GM12878 (cell line): ENCODE measurements around the gene UBE3D. TPM values are rescaled to one million over a fixed set of nuclear protein-coding genes. Genes with fewer than 3 reads are reported as not detected.

ENCODE experiments used
- ATAC-seq: fragments of 200-7000 bp; cut with Tn5 transposase; 3 replicates; pipeline ENCODE4 v1.9.1; 2020; ENCODE audit warnings: mild to moderate bottlenecking, moderate library complexity
- BruUV-seq: library from RNA; stranded (reverse); fragments of 400-500 nt; replicated peaks from 2 replicates; lab custom pipeline; 2021; lab: Mats Ljungman, UMichigan
- CTCF ChIA-PET: fragments of 300-600 bp; sonication (Branson Sonifier 250); formaldehyde crosslinking; extraction: SDS; loops from one replicate; lab custom pipeline; 2021; ENCODE audit warnings: inconsistent platforms; lab: Yijun Ruan, JAX
- POLR2A ChIA-PET: fragments of 350-600 bp; formaldehyde crosslinking; extraction: SDS; loops from one replicate; lab custom pipeline; 2021; ENCODE audit warnings: inconsistent platforms; lab: Charles Lee
- RAD21 ChIA-PET: fragments of 300-600 bp; sonication (Branson Sonifier 250); formaldehyde crosslinking; loops from one replicate; lab custom pipeline; 2023; ENCODE audit warnings: antibody characterized with exemption; ENCODE audit not compliant: unreplicated experiment; lab: Charles Lee
- SMC1A ChIA-PET: fragments of 300-600 bp; sonication (Branson Sonifier 250); formaldehyde crosslinking; loops from one replicate; lab custom pipeline; 2023; ENCODE audit not compliant: unreplicated experiment, uncharacterized antibody; lab: Charles Lee
- DNase-seq: peaks from one replicate; pipeline ENCODE4 v3.0.0-alpha.2; 2011; ENCODE audit warnings: low read depth, low spot score
- FAIRE-seq: peaks from 3 replicates; lab custom pipeline; 2011; peaks lifted over from hg19 to GRCh38; lab: Jason Lieb, UNC
- H2AFZ ChIP-seq: 2 replicates; pipeline ENCODE4 v1.6.0; 2011; ENCODE audit warnings: low read depth, low read length, control low read depth; ENCODE audit not compliant: control insufficient read depth
- H3K27ac ChIP-seq: 2 replicates; pipeline ENCODE4 v1.5.1; 2011; ENCODE audit warnings: control low read depth; ENCODE audit not compliant: control insufficient read depth, insufficient read depth
- H3K27me3 ChIP-seq, 2 experiments: replicated peaks in 1 of 2; 2 replicates each; pipeline versions ENCODE4 v1.6.0 to v1.6.1; 2011; ENCODE audit warnings: low read length in 1 of 2; ENCODE audit not compliant: control insufficient read depth in 2 of 2, insufficient read depth in 2 of 2
- H3K36me3 ChIP-seq, 2 experiments: 2 replicates each; pipeline ENCODE4 v1.5.1; 2011; ENCODE audit warnings: low read length in 1 of 2; ENCODE audit not compliant: control insufficient read depth in 2 of 2, insufficient read depth in 2 of 2
- H3K4me1 ChIP-seq: 2 replicates; pipeline ENCODE4 v1.6.1; 2011; ENCODE audit warnings: mild to moderate bottlenecking, low read length, moderate library complexity, mixed read lengths; ENCODE audit not compliant: control insufficient read depth, insufficient read depth
- H3K4me2 ChIP-seq: 2 replicates; pipeline ENCODE4 v1.6.0; 2011; ENCODE audit warnings: control low read depth; ENCODE audit not compliant: control insufficient read depth, insufficient read depth
- H3K4me3 ChIP-seq: fragments of 200-600 bp; sonication (generic); 2 replicates; pipeline ENCODE4 v1.5.1; 2016
- H3K79me2 ChIP-seq: 2 replicates; pipeline ENCODE4 v1.6.0; 2011; ENCODE audit warnings: low read length; ENCODE audit not compliant: control insufficient read depth, insufficient read depth
- H3K9ac ChIP-seq: 2 replicates; pipeline ENCODE4 v1.8.0; 2011; ENCODE audit warnings: low read length, control low read depth, mixed read lengths; ENCODE audit not compliant: control insufficient read depth, insufficient read depth
- H3K9me3 ChIP-seq: replicated peaks from 3 replicates; pipeline ENCODE4 v1.5.1; 2011; ENCODE audit warnings: mild to moderate bottlenecking, low read length; ENCODE audit not compliant: control insufficient read depth, insufficient read depth
- H4K20me1 ChIP-seq: 2 replicates; pipeline ENCODE4 v1.6.0; 2011; ENCODE audit not compliant: control insufficient read depth, insufficient read depth
- CBFB ChIP-seq: IDR thresholded peaks from 2 replicates; pipeline ENCODE4 v1.6.1; 2016; ENCODE audit warnings: antibody characterized with exemption, low read depth
- CEBPB ChIP-seq, 2 experiments: fragments of 150-350 bp in 1 of 2; IDR thresholded peaks; 2 replicates each; pipeline ENCODE4 v1.6.1; 2012 to 2014; ENCODE audit warnings: low read depth in 2 of 2, low read length in 2 of 2, borderline replicate concordance in 1 of 2, inconsistent platforms in 1 of 2
- EED ChIP-seq: sonication (generic); IDR thresholded peaks from 2 replicates; pipeline ENCODE4 v1.6.1; 2016; ENCODE audit warnings: antibody characterized with exemption, low read depth
- GABPA ChIP-seq: IDR thresholded peaks from 2 replicates; pipeline ENCODE4 v1.6.1; 2014; ENCODE audit warnings: antibody characterized with exemption, low read depth, mild to moderate bottlenecking, inconsistent platforms
- HCFC1 ChIP-seq: fragments of 150-350 bp; IDR thresholded peaks from 2 replicates; pipeline ENCODE4 v1.6.1; 2014; ENCODE audit warnings: low read length
- KDM1A ChIP-seq: fragments of 200-600 bp; sonication (generic); IDR thresholded peaks from 2 replicates; pipeline ENCODE4 v1.6.1; 2016; ENCODE audit warnings: borderline replicate concordance
- MXI1 ChIP-seq: fragments of 150-350 bp; IDR thresholded peaks from 2 replicates; pipeline ENCODE4 v1.6.1; 2011; ENCODE audit warnings: low read depth, mild to moderate bottlenecking, inconsistent platforms, low read length, improper control_type of control experiment
- NR2C2 ChIP-seq: IDR thresholded peaks from 2 replicates; pipeline ENCODE4 v1.6.1; 2011; ENCODE audit warnings: borderline replicate concordance, low read depth; ENCODE audit not compliant: control insufficient read depth, insufficient read length
- RELB ChIP-seq: fragments of 450-650 bp; IDR thresholded peaks from 2 replicates; pipeline ENCODE4 v1.6.1; 2017; ENCODE audit warnings: low read depth, mild to moderate bottlenecking, moderate library complexity
- SREBF2 ChIP-seq: IDR thresholded peaks from 2 replicates; pipeline ENCODE4 v1.6.1; 2012; ENCODE audit warnings: mild to moderate bottlenecking, low read length
- USF1 ChIP-seq: IDR thresholded peaks from 2 replicates; pipeline ENCODE4 v1.6.1; 2011; ENCODE audit warnings: borderline replicate concordance, low read depth, mild to moderate bottlenecking, moderate library complexity, mixed read lengths, low read length; ENCODE audit not compliant: insufficient read depth; ENCODE audit errors: extremely low read length
- ZBED1 ChIP-seq: IDR thresholded peaks from 2 replicates; pipeline ENCODE4 v1.6.1; 2016; ENCODE audit warnings: borderline replicate concordance
- ZBTB33 ChIP-seq: fragments of 450-650 bp; IDR thresholded peaks from 2 replicates; pipeline ENCODE4 v1.6.1; 2017; ENCODE audit warnings: mild to moderate bottlenecking
- ZNF592 ChIP-seq: fragments of 450-650 bp; IDR thresholded peaks from 2 replicates; pipeline ENCODE4 v1.6.1; 2017; ENCODE audit warnings: mild to moderate bottlenecking, moderate library complexity
- WGBS: methylation state at CpG from one replicate; pipeline ENCODE4 v1.1.6; 2016; ENCODE audit warnings: low lambda C conversion rate; ENCODE audit not compliant: insufficient replicate concordance, insufficient coverage; ENCODE audit errors: missing lambda C conversion rate; 5-methylcytosine and 5-hydroxymethylcytosine counted together
- in situ Hi-C: fragments of 300-500 bp; cut with MboI; formaldehyde crosslinking; loops from 9 replicates; pipeline ENCODE4 v1.14.3; 2018; ENCODE audit warnings: mixed read lengths
- intact Hi-C: fragments of 100-400 bp; cut with micrococcal nuclease; formaldehyde crosslinking; loops from one replicate; pipeline ENCODE4 v1.14.2; 2022; ENCODE audit not compliant: unreplicated experiment
- polyA plus RNA-seq, 11 experiments: library from polyadenylated mRNA; depleted of rRNA in 4 of 11; unstranded in 6 of 11; stranded (reverse) in 5 of 11; fragments of >200 nt; fragmentation: Nextera tagmentation in 4 of 11; fragmentation: Illumina TruSeq in 1 of 11; extraction: Ambion mirVana in 4 of 11; extraction: Trizol in 1 of 11; gene quantifications; 1 replicate in 1 of 11; 2 replicates in 10 of 11; pipeline versions ENCODE4 v1.2.1 to v1.2.3, GENCODE V29; 2011 to 2016; ENCODE audit warnings: inconsistent platforms in 2 of 11, missing spikeins in 2 of 11, low read depth in 1 of 11
- total RNA-seq, 4 experiments: library from RNA; depleted of rRNA in 3 of 4; stranded (reverse); fragments of >200 nt in 3 of 4; fragmentation: Illumina TruSeq in 1 of 4; extraction: Trizol in 1 of 4; gene quantifications; 2 replicates each; pipeline versions ENCODE4 v1.2.1 to v1.2.3, GENCODE V29; 2013 to 2021

Gene UBE3D
- total and polyA plus RNA-seq, 10 of the 15 experiments (the other 5 are each of a cell fraction or from before 2014, with no cell fraction given) = 4.3 to 9.0 (median 7.5) TPM

GRCh38 chr6:83042467-83043053, 23.1 kb downstream of the UBE3D start:
- no peaks in the 10 kb centered on the region for H3K79me2 ChIP-seq
- ChIA-PET RAD21 (no interaction called here), CTCF (no interaction called here), POLR2A (no interaction called here), SMC1A (no interaction called here)
- 99% methylated on average over 4 of the region's 4 CpGs for WGBS
- no peak overlapping the region for H3K4me3 ChIP-seq
- H4K20me1 ChIP-seq = no peaks in the 10 kb centered on the region
- no peaks in the 10 kb centered on the region for H3K4me1 ChIP-seq
- H3K9me3 ChIP-seq = no peaks in the 10 kb centered on the region
- no peak overlapping the region for H3K9ac ChIP-seq
- intact Hi-C loops = no loop called here
- no TSS peak for BruUV-seq
- no peaks in the 10 kb centered on the region; a peak in 1 of 4 replicates for H3K36me3 ChIP-seq
- H3K27ac ChIP-seq = no peak overlapping the region
- no peak for DNase-seq
- FAIRE-seq = no peak
- H3K27me3 ChIP-seq = no peaks in the 10 kb centered on the region
- H2AFZ ChIP-seq = no peak overlapping the region
- no peak for ATAC-seq
- H3K4me2 ChIP-seq = no peak overlapping the region
- in situ Hi-C loops = no loop called here
- TF ChIP-seq RELB = no peak
- no peak for TF ChIP-seq CEBPB (IDR thresholded peaks at IDR 0.05; ENCODE audit: borderline replicate concordance in 1 of 2, low read depth in 2 of 2, low read length in 2 of 2)
- no peak for TF ChIP-seq NR2C2
- TF ChIP-seq KDM1A = no peak
- no peak for TF ChIP-seq EED
- no peak for TF ChIP-seq USF1
- TF ChIP-seq SREBF2 = no peak
- TF ChIP-seq GABPA = no peak
- no peak for TF ChIP-seq HCFC1
- no peak for TF ChIP-seq ZBTB33
- TF ChIP-seq MXI1 = no peak
- TF ChIP-seq ZBED1 = no peak
- TF ChIP-seq ZNF592 = no peak
- no peak for TF ChIP-seq CBFB
